ENCODE results near the gene PRDM4.

- TF ChIP-seq CTCF (IDR thresholded peaks at IDR 0.05) (no peak), ZFX (IDR thresholded peaks at IDR 0.05; ENCODE audit: borderline replicate concordance) (no peak)
Measured at GRCh38 chr12:107759410-107759809, 1.5 kb downstream of the PRDM4 start.

Data from 22Rv1 (cell line).